ENCODE measurements around the gene CCDC73.

GRCh38 chr11:32606220-32606619 lies 188.2 kb downstream of the CCDC73 start:
- TF ChIP-seq CTCF (IDR thresholded peaks at IDR 0.05) (no peak), EZH2 (IDR thresholded peaks at IDR 0.05; ENCODE audit: borderline replicate concordance, insufficient read depth, low read depth, low read length, poor library complexity, severe bottlenecking) (no peak)

All from B cell (primary cell).